NCI-H2107 treated with DMSO at 0.1 percent for 48 hours (cell line): ENCODE results near the gene SERPINB1.

Source experiments
- DNase-seq: peaks from one replicate; lab custom pipeline; 2025; ENCODE audit not compliant: unreplicated experiment; lab: John Stamatoyannopoulos, UW

Gene SERPINB1

GRCh38 chr6:2795162-2795561, 46.5 kb downstream of the SERPINB1 start:
- DNase-seq = no peak

GRCh38 chr6:2794171-2794730, 47.4 kb downstream of the SERPINB1 start:
- DNase-seq = no peak

GRCh38 chr6:2793534-2794151, 48.0 kb downstream of the SERPINB1 start:
- DNase-seq = no peak

- DNase-seq = no peak
Observed at GRCh38 chr6:2792330-2793110, 49.1 kb downstream of the SERPINB1 start.

- DNase-seq = no peak
Observed at GRCh38 chr6:2791450-2791974, 50.2 kb downstream of the SERPINB1 start.

GRCh38 chr6:2790588-2791449, 50.8 kb downstream of the SERPINB1 start:
- peak; percentile 60 for DNase-seq

- no peak for DNase-seq
Observed at GRCh38 chr6:2786269-2786668, 55.4 kb downstream of the SERPINB1 start.

GRCh38 chr6:2784930-2785329, 56.7 kb downstream of the SERPINB1 start:
- DNase-seq = no peak

- DNase-seq = no peak
Observed at GRCh38 chr6:2784061-2784460, 57.6 kb downstream of the SERPINB1 start.

GRCh38 chr6:2783188-2783963, 58.3 kb downstream of the SERPINB1 start:
- no peak for DNase-seq

GRCh38 chr6:2782825-2783187, 58.9 kb downstream of the SERPINB1 start:
- no peak for DNase-seq

GRCh38 chr6:2782356-2782708, 59.3 kb downstream of the SERPINB1 start:
- no peak for DNase-seq
